AG04449 (cell line): ENCODE measurements around the gene TEX48.

Experiments used
- CTCF ChIA-PET: fragments of 350-600 bp; formaldehyde crosslinking; extraction: SDS; loops from one replicate; lab custom pipeline; 2021; ENCODE audit warnings: antibody characterized with exemption; lab: Yijun Ruan, JAX
- POLR2A ChIA-PET: fragments of 400-600, 350-600 bp; formaldehyde crosslinking; extraction: SDS; loops from one replicate; lab custom pipeline; 2020; ENCODE audit warnings: antibody characterized with exemption, inconsistent platforms; lab: Yijun Ruan, JAX
- DNase-seq: peaks from one replicate; pipeline ENCODE4 v3.0.0-alpha.2; 2010; ENCODE audit warnings: low read depth, low spot score
- H3K4me3 ChIP-seq: 2 replicates; pipeline ENCODE4 v1.5.1; 2011; ENCODE audit warnings: low read depth, mild to moderate bottlenecking, control low read depth, low read length
- CTCF ChIP-seq: IDR thresholded peaks from one replicate; pipeline ENCODE4 v1.5.1; 2011; ENCODE audit warnings: mild to moderate bottlenecking, moderate library complexity, low read length, control low read depth, inconsistent platforms; ENCODE audit not compliant: insufficient read depth; ENCODE audit errors: missing control alignments

TEX48 gene

GRCh38 chr9:114722937-114723620 lies 41.1 kb upstream of the TEX48 start:
- H3K4me3 ChIP-seq = no peak overlapping the region
- DNase-seq = no peak
- TF ChIP-seq CTCF = no peak
- POLR2A ChIA-PET = interaction anchor here (0.9 to 1.0 kb wide), 3 partner anchors 32 to 285 kb away, joined by 3 read pairs; no protein-coding TSS in a partner anchor
- CTCF ChIA-PET = interaction anchor here (1.1 to 7.2 kb wide), 6 partner anchors 10 to 187 kb away, joined by 4 to 44 read pairs (median 7); partner anchors contain the start of gene TEX48

GRCh38 chr9:114722081-114722621 lies 40.2 kb upstream of the TEX48 start:
- DNase-seq = no peak
- TF ChIP-seq CTCF = no peak
- ChIA-PET POLR2A (interaction anchor here (0.9 kb wide), 1 partner anchor 31 kb away, joined by 3 read pairs; no protein-coding TSS in a partner anchor), CTCF (interaction anchor here (1.6 to 7.2 kb wide), 3 partner anchors 40 to 188 kb away, joined by 6 to 44 read pairs (median 21); partner anchors contain the start of gene TEX48)
- no peak overlapping the region; the same call in 1 of the 2 replicates for H3K4me3 ChIP-seq

- no peak for TF ChIP-seq CTCF
- ChIA-PET POLR2A (interaction anchor here (0.9 kb wide), 1 partner anchor 30 kb away, joined by 3 read pairs; no protein-coding TSS in a partner anchor), CTCF (interaction anchor here (1.6 to 7.2 kb wide), 3 partner anchors 40 to 189 kb away, joined by 6 to 44 read pairs (median 21); partner anchors contain the start of gene TEX48)
- no peak for DNase-seq
- no peak overlapping the region; the same call in 1 of the 2 replicates for H3K4me3 ChIP-seq
These were observed 39.6 kb upstream of the TEX48 start for GRCh38 chr9:114721491-114722079.

- ChIA-PET CTCF (interaction anchor here (7.2 kb wide), 1 partner anchor 38 kb away, joined by 44 read pairs; the partner anchor contains the start of gene TEX48), POLR2A (no interaction called here)
- DNase-seq = no peak
- TF ChIP-seq CTCF = no peak
- no peak overlapping the region for H3K4me3 ChIP-seq
These were observed 38.2 kb upstream of the TEX48 start for GRCh38 chr9:114720086-114720676.

GRCh38 chr9:114719290-114719689 lies 37.3 kb upstream of the TEX48 start:
- DNase-seq = no peak
- ChIA-PET CTCF (no interaction called here), POLR2A (no interaction called here)
- no peak overlapping the region for H3K4me3 ChIP-seq
- TF ChIP-seq CTCF = no peak
